Mononuclear cell (primary cell): ENCODE results near the gene UGT1A6. TPM values are rescaled to one million over a fixed set of nuclear protein-coding genes. Genes with fewer than 3 reads are reported as not detected.
"Not testable (repeated sequence)": the region's sequence is repeated elsewhere in the genome, so short reads cannot be mapped to it uniquely, and the experiment has no call there.

Experiments
- H3K27me3 ChIP-seq: 2 replicates; pipeline ENCODE4 v1.6.0; 2011; ENCODE audit warnings: low read length, control low read depth; ENCODE audit not compliant: insufficient read depth
- H3K4me1 ChIP-seq: 2 replicates; pipeline ENCODE4 v1.5.1; 2011; ENCODE audit warnings: mild to moderate bottlenecking, low read length, control low read depth; ENCODE audit not compliant: insufficient read depth
- H3K4me3 ChIP-seq: 2 replicates; pipeline ENCODE4 v1.5.1; 2011; ENCODE audit warnings: mild to moderate bottlenecking, low read length, moderate library complexity
- H3K9me3 ChIP-seq: 2 replicates; pipeline ENCODE4 v1.5.1; 2011; ENCODE audit warnings: low read depth, mild to moderate bottlenecking, control low read depth, low read length
- total RNA-seq: library from RNA; depleted of rRNA; stranded (reverse); fragments of >200 nt; gene quantifications from one replicate; pipeline ENCODE4 v1.2.3, GENCODE V29; 2012

The UGT1A6 gene
- not detected for total RNA-seq

DNA sequence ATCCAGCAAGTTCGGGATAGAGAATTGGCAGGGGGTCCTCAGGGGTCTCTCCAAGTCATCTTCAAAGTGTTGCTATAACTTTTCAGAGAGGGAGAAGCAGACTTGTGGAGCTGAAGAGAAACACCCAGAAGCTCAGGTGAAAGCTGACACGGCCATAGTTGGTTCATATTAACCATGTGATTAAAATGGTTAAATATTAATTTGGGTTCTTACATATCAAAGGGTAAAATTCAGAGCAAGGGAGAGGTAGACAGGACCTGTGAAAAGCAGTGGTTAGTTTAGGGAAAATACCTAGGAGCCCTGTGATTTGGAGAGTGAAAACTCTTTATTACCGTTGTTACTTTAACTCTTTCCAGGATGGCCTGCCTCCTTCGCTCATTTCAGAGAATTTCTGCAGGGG, at the start of gene UGT1A6:
UGT1A6 (plus strand) TSS at position 243 of the 400 bp plus-strand sequence; CDS start at position 358, 115 bp downstream.
- Histone ChIP-seq H3K4me3 (no peak within 1 kb of the TSS), H3K4me1 (no peaks in the 10 kb centered on the region), H3K9me3 (no peaks in the 10 kb centered on the region), H3K27me3 (no peaks in the 10 kb centered on the region)

DNA sequence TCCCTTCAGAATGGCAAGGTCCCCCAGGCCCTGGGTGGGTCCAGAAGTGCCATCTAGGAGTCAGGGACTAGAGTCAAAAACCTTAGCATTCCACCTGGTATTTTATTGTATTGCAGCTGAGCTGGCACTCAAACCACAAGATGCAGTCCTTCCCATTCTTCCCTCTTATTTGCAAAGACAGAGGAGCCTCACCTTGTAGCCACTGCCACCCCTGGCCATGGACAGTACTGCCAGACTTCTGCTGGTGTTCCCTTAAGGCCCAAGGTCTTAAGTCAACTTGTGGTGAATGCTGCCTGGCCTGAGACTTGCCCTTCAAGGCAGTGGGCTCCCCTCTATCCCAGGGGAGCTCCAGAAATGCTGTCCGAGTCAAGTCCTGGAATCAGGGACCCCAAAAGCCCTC, 49.6 kb upstream of the UGT1A6 start:
- Histone ChIP-seq H3K4me1 (no peaks in the 10 kb centered on the region), H3K9me3 (no peaks in the 10 kb centered on the region), H3K4me3 (no peak overlapping the region), H3K27me3 (no peaks in the 10 kb centered on the region)

DNA sequence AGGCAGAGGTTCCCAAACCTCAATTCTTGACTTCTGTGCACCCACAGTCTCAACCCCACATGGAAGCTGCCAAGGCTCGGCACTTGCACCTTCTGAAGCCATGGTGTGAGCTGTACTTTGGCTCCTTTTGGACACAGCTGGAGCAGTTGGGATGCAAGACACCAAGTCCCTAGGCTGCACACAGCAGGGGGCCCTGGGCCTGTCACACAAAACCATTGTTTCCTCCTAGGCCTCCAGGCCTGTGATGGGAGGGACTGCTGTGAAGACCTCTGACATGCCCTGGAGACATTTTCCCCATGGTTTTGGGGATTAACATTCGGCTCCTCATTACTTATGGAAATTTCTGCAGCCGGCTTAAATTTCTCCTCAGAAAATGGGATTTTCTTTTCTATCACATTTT, 46.7 kb upstream of the UGT1A6 start:
- not testable (repeated sequence) for H3K9me3 ChIP-seq, H3K4me1 ChIP-seq, H3K27me3 ChIP-seq, H3K4me3 ChIP-seq

DNA sequence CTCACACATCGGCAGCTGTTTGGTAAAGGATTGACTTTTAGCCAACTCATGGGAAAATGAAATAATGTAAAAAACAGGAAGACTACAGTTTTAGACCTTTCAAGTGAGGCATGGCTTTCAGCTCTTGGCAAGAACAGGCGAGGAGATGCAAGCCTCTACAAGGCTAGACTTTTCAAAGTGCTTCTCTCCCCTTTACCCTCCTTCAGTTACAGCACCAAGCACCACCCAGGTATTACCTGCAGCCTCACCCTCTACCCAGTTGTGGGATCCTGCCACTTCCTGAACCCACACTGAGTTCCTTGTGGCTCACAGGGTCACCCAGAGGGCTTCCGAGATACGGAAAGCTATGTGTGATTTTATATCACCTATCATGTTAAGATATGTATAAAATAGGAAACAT, 41.7 kb upstream of the UGT1A6 start:
- Histone ChIP-seq H3K4me1 (no peaks in the 10 kb centered on the region), H3K9me3 (no peaks in the 10 kb centered on the region), H3K27me3 (peaks cover 6% of the 10 kb centered on the region), H3K4me3 (no peak overlapping the region)

DNA sequence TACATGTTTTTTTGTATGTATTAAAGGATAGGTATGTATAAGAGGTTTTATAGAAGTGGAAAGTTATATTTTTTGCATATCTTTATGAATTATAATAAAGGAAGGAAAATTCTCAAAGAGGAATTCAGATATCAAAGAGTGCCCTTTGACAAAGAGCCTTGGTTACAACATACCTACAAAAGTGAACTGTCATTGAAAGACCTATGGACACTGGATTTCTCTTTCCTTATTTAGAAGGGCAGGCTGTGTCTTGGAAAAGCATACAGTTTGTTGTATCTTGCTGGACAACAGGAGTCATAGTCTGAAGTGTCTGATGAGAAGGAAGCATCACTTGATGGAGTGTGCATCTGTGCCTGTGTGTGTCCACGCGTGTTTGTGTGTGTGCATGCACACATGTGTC, 41.3 kb upstream of the UGT1A6 start:
- Histone ChIP-seq H3K4me3 (no peak overlapping the region), H3K27me3 (peaks cover 6% of the 10 kb centered on the region), H3K4me1 (no peaks in the 10 kb centered on the region), H3K9me3 (no peaks in the 10 kb centered on the region)

- H3K4me1 ChIP-seq, result no peaks in the 10 kb centered on the region
- no peak overlapping the region for H3K4me3 ChIP-seq
- H3K27me3 ChIP-seq, result peaks cover 6% of the 10 kb centered on the region
- H3K9me3 ChIP-seq, result no peaks in the 10 kb centered on the region
Measured at GRCh38 chr2:233654501-233654900, 38.2 kb upstream of the UGT1A6 start.

DNA sequence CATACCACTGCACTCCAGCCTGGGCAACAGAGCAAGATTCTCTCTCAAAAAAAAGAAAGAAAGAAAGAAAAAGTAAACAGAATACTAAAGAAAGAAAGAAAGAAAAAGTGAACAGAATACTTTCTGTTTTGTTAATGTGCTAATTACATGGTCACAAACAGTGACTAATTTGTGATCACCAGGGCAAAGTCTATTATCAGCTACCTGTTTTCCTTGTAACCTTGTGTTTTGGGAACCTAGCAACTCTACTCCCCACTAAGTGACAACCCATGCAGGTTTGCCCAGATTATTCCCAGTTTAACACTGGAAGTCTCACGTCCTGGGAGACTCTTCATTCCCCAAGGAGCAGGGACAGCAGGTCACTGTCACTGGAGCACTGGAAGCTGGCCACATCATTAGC, 37.6 kb upstream of the UGT1A6 start:
- Histone ChIP-seq H3K4me3 (no peak overlapping the region), H3K27me3 (peaks cover 6% of the 10 kb centered on the region), H3K4me1 (no peaks in the 10 kb centered on the region), H3K9me3 (no peaks in the 10 kb centered on the region)

DNA sequence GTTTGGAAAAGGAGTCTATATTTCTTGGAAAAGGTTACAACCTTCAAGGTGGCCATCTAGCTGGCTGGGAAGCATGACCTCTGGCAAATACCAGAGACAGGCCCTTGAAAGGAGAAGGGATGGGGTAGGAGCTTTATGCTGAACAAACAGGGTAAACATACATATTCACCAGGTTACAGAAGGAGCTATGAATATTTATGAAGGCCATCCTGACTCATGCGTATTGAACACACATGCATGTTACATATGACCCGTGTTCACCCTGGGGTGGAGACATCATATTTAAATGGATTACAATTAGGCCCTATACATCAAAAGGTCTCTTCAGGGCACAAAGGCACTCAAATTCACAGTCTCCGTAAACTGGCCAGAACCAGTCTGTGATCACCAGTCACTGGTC, 36.7 kb upstream of the UGT1A6 start:
- not testable (repeated sequence) for H3K9me3 ChIP-seq, H3K4me1 ChIP-seq, H3K27me3 ChIP-seq, H3K4me3 ChIP-seq

- Histone ChIP-seq H3K27me3 (peaks cover 3% of the 10 kb centered on the region), H3K4me1 (no peaks in the 10 kb centered on the region), H3K9me3 (no peaks in the 10 kb centered on the region), H3K4me3 (no peak overlapping the region)
Measured at GRCh38 chr2:233656443-233656842, 36.2 kb upstream of the UGT1A6 start.

- H3K4me3 ChIP-seq, result no peak overlapping the region
- H3K9me3 ChIP-seq, result no peaks in the 10 kb centered on the region
- no peaks in the 10 kb centered on the region for H3K4me1 ChIP-seq
- H3K27me3 ChIP-seq, result peaks cover 2% of the 10 kb centered on the region
Measured at GRCh38 chr2:233658610-233659009, 34.1 kb upstream of the UGT1A6 start.

GRCh38 chr2:233663911-233664310, 28.8 kb upstream of the UGT1A6 start:
- Histone ChIP-seq H3K27me3 (peaks cover 2% of the 10 kb centered on the region), H3K4me1 (no peaks in the 10 kb centered on the region), H3K9me3 (no peaks in the 10 kb centered on the region), H3K4me3 (no peak overlapping the region)

DNA sequence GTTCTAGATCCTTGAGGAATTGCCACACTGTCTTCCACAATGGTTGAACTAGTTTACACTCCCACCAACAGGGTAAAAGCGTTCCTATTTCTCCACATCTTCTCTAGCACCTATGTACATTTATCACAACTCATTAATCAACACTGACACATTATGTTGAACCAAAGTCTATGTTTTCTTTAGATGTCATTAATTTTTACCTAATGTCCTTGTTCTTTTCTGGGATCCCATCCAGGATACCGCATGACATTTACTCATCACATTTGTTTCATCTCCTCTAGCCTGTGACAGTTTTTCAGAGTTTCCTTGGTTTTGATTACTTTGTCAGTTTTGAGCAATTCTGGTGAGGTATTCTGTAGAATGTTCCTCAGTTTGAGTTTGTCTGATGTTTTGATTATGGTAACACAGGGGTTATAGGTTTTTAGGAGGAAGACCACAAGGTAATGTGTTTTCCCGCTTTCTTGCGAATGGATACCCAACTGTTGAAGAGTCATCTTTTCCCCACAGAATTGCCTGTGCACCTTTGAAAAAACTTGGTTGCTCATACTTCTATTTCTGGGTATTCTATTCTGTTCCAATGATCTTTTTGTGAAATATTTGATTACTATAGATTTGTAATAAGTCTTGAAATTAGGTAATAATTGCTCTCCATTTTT, 24.0 kb upstream of the UGT1A6 start:
- no peaks in the 10 kb centered on the region for H3K4me1 ChIP-seq
- no peak overlapping the region for H3K4me3 ChIP-seq
- H3K9me3 ChIP-seq, result no peaks in the 10 kb centered on the region
- peaks cover 2% of the 10 kb centered on the region for H3K27me3 ChIP-seq

DNA sequence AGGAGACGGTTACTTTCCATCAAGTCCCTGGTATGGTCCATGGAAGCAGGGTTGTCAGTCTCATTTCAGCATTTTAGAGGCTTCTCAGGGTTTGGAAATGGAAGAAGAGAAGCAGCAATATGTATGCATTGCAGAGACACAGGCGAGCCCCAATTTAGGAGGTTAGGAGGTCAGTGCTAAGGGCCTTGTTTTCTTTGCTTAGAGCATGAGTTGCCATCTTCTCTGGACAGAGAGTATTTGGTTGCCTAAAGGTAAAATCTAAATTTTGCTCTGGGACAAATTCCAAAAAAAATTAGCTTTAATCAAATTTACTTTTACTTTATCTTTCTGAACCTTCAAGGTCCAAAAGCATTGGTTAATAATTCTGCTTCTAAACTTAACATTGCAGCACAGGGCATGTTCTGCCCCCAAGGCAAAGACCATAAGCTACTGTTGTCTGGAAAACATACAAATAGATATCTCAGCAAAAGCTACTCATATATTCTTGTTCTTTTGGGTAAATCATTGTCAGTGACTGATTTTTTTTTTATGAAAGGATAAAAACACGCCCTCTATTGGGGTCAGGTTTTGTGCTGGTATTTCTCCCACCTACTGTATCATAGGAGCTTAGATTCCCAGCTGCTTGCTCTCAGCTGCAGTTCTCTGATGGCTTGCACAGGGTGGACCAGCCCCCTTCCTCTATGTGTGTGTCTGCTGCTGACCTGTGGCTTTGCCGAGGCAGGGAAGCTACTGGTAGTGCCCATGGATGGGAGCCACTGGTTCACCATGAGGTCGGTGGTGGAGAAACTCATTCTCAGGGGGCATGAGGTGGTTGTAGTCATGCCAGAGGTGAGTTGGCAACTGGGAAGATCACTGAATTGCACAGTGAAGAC, 21.2 kb upstream of the UGT1A6 start, which contains the start of gene UGT1A9:
UGT1A9 (plus strand) TSS at position 609 of the 872 bp plus-strand sequence; CDS start at position 646, 37 bp downstream.
- Histone ChIP-seq H3K4me3 (no peak within 1 kb of the TSS), H3K4me1 (no peaks in the 10 kb centered on the region), H3K27me3 (peaks cover 2% of the 10 kb centered on the region), H3K9me3 (no peaks in the 10 kb centered on the region)

- no peak overlapping the region for H3K4me3 ChIP-seq
- no peaks in the 10 kb centered on the region for H3K9me3 ChIP-seq
- H3K27me3 ChIP-seq, result peaks cover 2% of the 10 kb centered on the region
- no peaks in the 10 kb centered on the region for H3K4me1 ChIP-seq
Measured at GRCh38 chr2:233672886-233673285, 19.8 kb upstream of the UGT1A6 start.

DNA sequence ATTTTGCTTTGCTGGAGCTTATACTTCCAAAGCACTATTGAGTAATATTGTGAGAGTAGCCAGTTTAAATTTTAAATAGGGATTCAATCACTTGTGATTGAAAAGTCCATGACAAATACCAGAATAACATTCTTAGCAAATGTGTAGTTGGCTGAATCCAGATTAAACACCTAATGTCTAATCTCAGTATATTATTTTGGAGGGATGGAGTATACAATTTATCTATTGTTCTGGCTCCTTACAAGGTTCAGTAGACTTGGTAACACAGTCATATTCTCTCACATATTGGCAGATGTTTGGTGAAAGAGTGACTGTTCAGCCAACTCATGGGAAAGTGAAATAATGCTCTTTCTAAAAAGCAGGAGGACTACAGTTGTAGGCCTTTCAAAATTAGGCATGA, 18.8 kb upstream of the UGT1A6 start:
- H3K9me3 ChIP-seq, result no peaks in the 10 kb centered on the region
- H3K27me3 ChIP-seq, result peaks cover 2% of the 10 kb centered on the region
- H3K4me3 ChIP-seq, result no peak overlapping the region
- H3K4me1 ChIP-seq, result no peaks in the 10 kb centered on the region
